Stimulated activated memory B cell treated with anti-CD40 and anti-IgM and Interleukin-4, amounts not matched to agents 10 μg/mL and 1 μg/mL and 100 μg/mL, for 72 hours (primary cell): ENCODE measurements around the gene HOXD9.

ENCODE experiments used
- ATAC-seq: fragments of 150-1000 bp; cut with Tn5 transposase; 2 replicates; pipeline ENCODE4 v1.10.0; 2021
- H3K27ac Mint-ChIP-seq: one replicate; pipeline ENCODE4 v1.8.0; 2022; ENCODE audit warnings: mild to moderate bottlenecking, mixed read lengths
- H3K27me3 Mint-ChIP-seq: one replicate; pipeline ENCODE4 v1.8.0; 2022; ENCODE audit warnings: mixed read lengths
- H3K36me3 Mint-ChIP-seq: one replicate; pipeline ENCODE4 v1.8.0; 2022; ENCODE audit warnings: mixed read lengths
- H3K4me1 Mint-ChIP-seq: one replicate; pipeline ENCODE4 v1.8.0; 2022; ENCODE audit warnings: mixed read lengths
- H3K4me3 Mint-ChIP-seq: one replicate; pipeline ENCODE4 v1.8.0; 2022; ENCODE audit warnings: mild to moderate bottlenecking, moderate library complexity, mixed read lengths
- H3K9me3 Mint-ChIP-seq: one replicate; pipeline ENCODE4 v1.8.0; 2022; ENCODE audit warnings: mixed read lengths

HOXD9 gene

GRCh38 chr2:176130957-176131847 is 8.7 kb downstream of the HOXD9 start:
- H3K4me1 Mint-ChIP-seq: peaks cover 28% of the 10 kb centered on the region
- H3K4me3 Mint-ChIP-seq: peak overlapping the region; percentile 43
- peaks cover 82% of the 10 kb centered on the region for H3K27me3 Mint-ChIP-seq
- no peak overlapping the region for H3K27ac Mint-ChIP-seq
- peaks cover 5% of the 10 kb centered on the region for H3K9me3 Mint-ChIP-seq
- peaks cover 7% of the 10 kb centered on the region for H3K36me3 Mint-ChIP-seq
- ATAC-seq: no peak

GRCh38 chr2:176131848-176132158 is 9.3 kb downstream of the HOXD9 start:
- Mint-ChIP-seq H3K9me3 (peaks cover 5% of the 10 kb centered on the region), H3K4me3 (no peak overlapping the region), H3K27ac (no peak overlapping the region), H3K36me3 (peaks cover 7% of the 10 kb centered on the region), H3K4me1 (peaks cover 28% of the 10 kb centered on the region), H3K27me3 (peaks cover 78% of the 10 kb centered on the region)
- ATAC-seq: no peak

- H3K4me3 Mint-ChIP-seq: peak overlapping the region; percentile 64
- H3K27ac Mint-ChIP-seq: no peak overlapping the region
- no peak for ATAC-seq
- H3K9me3 Mint-ChIP-seq: peaks cover 5% of the 10 kb centered on the region
- peaks cover 78% of the 10 kb centered on the region for H3K27me3 Mint-ChIP-seq
- H3K36me3 Mint-ChIP-seq: peaks cover 7% of the 10 kb centered on the region
- peaks cover 28% of the 10 kb centered on the region for H3K4me1 Mint-ChIP-seq
Observed at GRCh38 chr2:176132205-176133171, 10.0 kb downstream of the HOXD9 start.

DNA sequence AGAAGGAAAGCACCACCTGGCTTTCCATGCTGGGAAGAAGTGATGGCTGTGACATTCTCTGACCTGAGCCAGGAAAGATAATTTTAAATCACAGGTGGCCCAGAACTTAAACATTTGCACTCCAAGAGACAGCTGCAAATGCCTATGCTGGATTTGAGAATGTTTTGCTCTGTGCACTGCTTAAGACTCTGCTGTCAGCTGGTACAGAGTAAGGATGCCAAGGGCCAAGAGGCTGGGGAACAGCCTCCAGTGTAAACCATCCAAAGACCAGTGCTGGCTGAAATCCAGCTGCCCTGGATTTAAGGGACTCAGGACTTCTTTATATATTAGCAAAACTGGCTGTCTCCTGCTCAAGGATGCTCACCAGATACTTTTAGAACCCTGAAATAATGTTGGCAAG is 10.9 kb downstream of the HOXD9 start:
- Mint-ChIP-seq H3K4me3 (no peak overlapping the region), H3K27me3 (peaks cover 78% of the 10 kb centered on the region), H3K27ac (no peak overlapping the region), H3K36me3 (peaks cover 7% of the 10 kb centered on the region), H3K4me1 (peaks cover 24% of the 10 kb centered on the region), H3K9me3 (peaks cover 6% of the 10 kb centered on the region)
- no peak for ATAC-seq

GRCh38 chr2:176134035-176134434 is 11.5 kb downstream of the HOXD9 start:
- peaks cover 7% of the 10 kb centered on the region for H3K36me3 Mint-ChIP-seq
- peaks cover 78% of the 10 kb centered on the region for H3K27me3 Mint-ChIP-seq
- no peak for ATAC-seq
- H3K4me1 Mint-ChIP-seq: peaks cover 25% of the 10 kb centered on the region
- no peak overlapping the region for H3K27ac Mint-ChIP-seq
- peaks cover 8% of the 10 kb centered on the region for H3K9me3 Mint-ChIP-seq
- no peak overlapping the region for H3K4me3 Mint-ChIP-seq

GRCh38 chr2:176135035-176135440 is 12.5 kb downstream of the HOXD9 start:
- Mint-ChIP-seq H3K4me1 (peaks cover 24% of the 10 kb centered on the region), H3K27me3 (peaks cover 83% of the 10 kb centered on the region), H3K9me3 (peaks cover 8% of the 10 kb centered on the region), H3K36me3 (peaks cover 7% of the 10 kb centered on the region), H3K27ac (no peak overlapping the region), H3K4me3 (no peak overlapping the region)
- ATAC-seq: no peak

DNA sequence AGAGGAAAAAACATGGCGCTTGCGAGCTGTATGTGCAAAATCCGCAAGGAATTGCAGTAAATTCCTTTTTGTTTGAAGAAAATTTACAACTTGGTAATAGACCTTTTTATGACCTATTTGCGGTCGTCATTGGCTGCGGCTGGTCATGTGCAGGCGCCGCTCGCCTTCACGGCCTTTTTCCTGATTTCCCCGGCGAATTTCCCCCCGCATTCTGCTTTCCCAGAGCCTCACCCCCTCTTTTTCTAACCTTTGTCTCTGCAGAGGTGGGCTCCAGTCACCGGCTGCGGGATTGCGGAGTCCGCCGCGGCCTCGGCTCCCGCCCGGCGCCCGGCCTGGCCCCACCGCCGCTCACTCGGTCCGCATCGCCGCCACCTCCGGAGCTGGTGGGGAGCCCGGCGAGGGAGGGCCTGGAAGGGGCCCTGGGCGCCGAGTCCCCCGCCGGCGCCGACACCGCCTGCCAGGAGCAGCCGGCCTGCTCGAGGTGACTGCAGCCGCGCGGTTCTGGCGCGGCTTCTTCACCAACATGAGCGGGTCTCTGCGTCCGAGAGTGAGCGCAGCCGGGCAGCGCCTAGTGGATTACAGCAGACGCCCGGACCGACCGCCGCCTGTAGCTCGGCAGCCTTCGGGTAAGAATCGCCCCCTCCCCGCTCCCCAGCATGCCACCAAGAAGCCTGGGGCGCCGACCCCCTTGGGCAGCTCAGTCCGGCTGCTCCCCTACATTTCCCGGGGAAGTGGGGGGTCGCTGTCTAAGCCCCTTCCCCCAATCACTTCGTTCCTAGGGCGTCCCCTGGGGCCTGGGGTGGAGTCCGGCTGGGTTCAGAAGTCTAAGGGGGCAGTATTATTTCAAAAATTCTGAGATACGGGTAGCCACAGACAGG is 14.1 kb downstream of the HOXD9 start:
- ATAC-seq: no peak
- Mint-ChIP-seq H3K27me3 (peaks cover 82% of the 10 kb centered on the region), H3K4me3 (no peak overlapping the region), H3K27ac (no peak overlapping the region), H3K9me3 (peaks cover 8% of the 10 kb centered on the region), H3K4me1 (peaks cover 31% of the 10 kb centered on the region), H3K36me3 (peaks cover 7% of the 10 kb centered on the region)

DNA sequence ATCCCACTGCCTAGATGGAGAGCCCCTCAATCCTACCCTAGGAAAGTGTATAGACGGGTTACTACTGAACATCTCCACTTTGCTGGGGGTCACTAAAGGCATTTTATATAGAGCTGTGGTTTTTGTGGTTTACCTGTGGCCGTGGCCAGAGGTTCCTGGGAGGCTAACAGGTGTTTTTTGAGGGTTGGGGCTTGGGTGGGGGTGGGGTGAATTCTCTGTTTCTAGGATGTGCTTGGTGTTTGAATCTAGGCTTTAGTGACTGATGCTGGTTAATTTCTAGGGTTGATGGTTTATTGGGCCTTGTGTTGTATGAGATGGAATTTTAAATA is 14.7 kb downstream of the HOXD9 start:
- Mint-ChIP-seq H3K9me3 (peaks cover 8% of the 10 kb centered on the region), H3K36me3 (peaks cover 7% of the 10 kb centered on the region), H3K4me3 (no peak overlapping the region), H3K27ac (no peak overlapping the region), H3K27me3 (peaks cover 84% of the 10 kb centered on the region), H3K4me1 (peaks cover 29% of the 10 kb centered on the region)
- ATAC-seq: no peak

DNA sequence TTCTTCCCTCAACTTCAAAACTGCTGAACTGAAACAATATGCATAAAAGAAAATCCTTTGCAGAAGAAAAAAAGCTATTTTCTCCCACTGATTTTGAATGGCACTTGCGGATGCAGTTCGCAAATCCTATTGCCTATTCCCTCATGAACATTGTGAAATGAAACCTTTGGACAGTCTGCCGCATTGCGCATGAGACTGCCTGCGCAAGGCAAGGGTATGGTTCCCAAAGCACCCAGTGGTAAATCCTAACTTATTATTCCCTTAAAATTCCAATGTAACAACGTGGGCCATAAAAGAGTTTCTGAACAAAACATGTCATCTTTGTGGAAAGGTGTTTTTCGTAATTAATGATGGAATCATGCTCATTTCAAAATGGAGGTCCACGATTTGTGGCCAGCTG is 15.4 kb downstream of the HOXD9 start:
- Mint-ChIP-seq H3K27ac (no peak overlapping the region), H3K4me1 (peaks cover 25% of the 10 kb centered on the region), H3K4me3 (no peak overlapping the region), H3K9me3 (peaks cover 8% of the 10 kb centered on the region), H3K27me3 (peaks cover 84% of the 10 kb centered on the region), H3K36me3 (peaks cover 7% of the 10 kb centered on the region)
- no peak for ATAC-seq

DNA sequence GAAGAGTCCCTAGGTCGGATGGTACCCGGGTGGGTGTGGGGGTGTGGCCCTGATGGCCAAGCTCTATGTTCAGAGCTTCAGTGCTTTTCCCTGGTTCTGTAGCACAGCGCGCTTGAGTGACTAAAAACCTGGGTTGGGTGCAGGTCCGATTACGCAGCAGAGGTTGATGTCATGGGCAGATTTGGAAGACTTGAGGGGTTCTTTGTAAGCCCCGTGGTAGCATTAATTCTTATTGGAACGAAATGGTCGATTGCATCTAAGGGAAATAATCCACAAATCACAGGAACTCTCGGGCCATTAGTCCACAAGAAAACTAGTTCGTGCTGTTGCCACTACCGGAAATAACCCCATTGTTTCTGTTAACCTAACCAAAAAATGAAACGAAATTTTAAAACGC is 16.0 kb downstream of the HOXD9 start:
- Mint-ChIP-seq H3K4me3 (peak overlapping the region; percentile 33), H3K27me3 (peaks cover 84% of the 10 kb centered on the region), H3K36me3 (peaks cover 7% of the 10 kb centered on the region), H3K27ac (no peak overlapping the region), H3K4me1 (peaks cover 25% of the 10 kb centered on the region), H3K9me3 (peaks cover 8% of the 10 kb centered on the region)
- ATAC-seq: no peak

- H3K36me3 Mint-ChIP-seq: peaks cover 7% of the 10 kb centered on the region
- peaks cover 25% of the 10 kb centered on the region for H3K4me1 Mint-ChIP-seq
- no peak overlapping the region for H3K27ac Mint-ChIP-seq
- no peak for ATAC-seq
- no peak overlapping the region for H3K4me3 Mint-ChIP-seq
- peaks cover 8% of the 10 kb centered on the region for H3K9me3 Mint-ChIP-seq
- peaks cover 84% of the 10 kb centered on the region for H3K27me3 Mint-ChIP-seq
Observed at GRCh38 chr2:176138923-176139660, 16.6 kb downstream of the HOXD9 start.

DNA sequence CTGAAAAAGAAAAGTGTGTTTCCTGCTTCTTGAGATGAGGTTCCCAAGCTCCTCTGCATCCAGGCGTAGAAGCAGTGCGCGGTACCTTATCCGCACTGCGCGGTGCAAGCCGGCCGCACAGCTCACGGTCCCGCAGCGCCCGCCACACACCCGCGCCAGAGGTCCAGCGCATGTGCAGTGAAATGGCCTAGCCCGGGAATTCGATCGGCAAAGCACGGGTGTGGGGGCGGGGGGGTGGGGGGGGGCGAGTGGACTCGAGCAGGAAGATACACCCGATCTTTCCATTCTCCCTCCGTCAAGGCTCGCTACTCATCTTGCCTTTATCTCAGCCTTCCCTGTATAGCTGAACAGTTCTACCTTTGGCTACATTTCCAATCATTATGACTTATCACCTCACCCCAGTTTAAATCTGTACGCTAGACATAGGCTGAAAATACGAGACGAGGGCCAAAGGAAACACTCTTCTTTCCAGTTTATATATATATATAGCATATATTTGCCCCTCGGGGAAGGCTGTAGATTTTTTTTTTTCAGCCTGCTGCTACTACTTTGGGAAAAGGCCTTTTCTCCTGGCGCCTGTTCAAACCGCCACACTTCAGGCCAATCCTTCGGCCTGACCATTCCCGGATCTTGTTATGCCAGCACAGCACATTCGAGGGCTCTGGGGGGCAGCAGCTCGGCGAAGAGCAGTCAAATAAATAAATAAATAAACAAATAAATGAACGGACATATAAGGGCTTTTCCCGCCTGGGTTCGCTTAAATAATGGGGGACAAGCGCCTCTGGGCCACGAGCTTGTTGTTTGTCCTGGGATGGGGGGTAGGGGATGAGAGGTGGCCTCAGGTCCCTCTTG is 17.4 kb downstream of the HOXD9 start:
- no peak for ATAC-seq
- Mint-ChIP-seq H3K4me1 (peaks cover 25% of the 10 kb centered on the region), H3K4me3 (no peak overlapping the region), H3K36me3 (peaks cover 7% of the 10 kb centered on the region), H3K9me3 (peaks cover 8% of the 10 kb centered on the region), H3K27ac (no peak overlapping the region), H3K27me3 (peaks cover 86% of the 10 kb centered on the region)

- H3K27ac Mint-ChIP-seq: no peak overlapping the region
- H3K27me3 Mint-ChIP-seq: peaks cover 86% of the 10 kb centered on the region
- H3K36me3 Mint-ChIP-seq: peaks cover 2% of the 10 kb centered on the region
- peak overlapping the region; percentile 36 for H3K4me3 Mint-ChIP-seq
- peak; percentile 67 for ATAC-seq
- peaks cover 21% of the 10 kb centered on the region for H3K4me1 Mint-ChIP-seq
- H3K9me3 Mint-ChIP-seq: peaks cover 7% of the 10 kb centered on the region
Observed at GRCh38 chr2:176140513-176141317, 18.2 kb downstream of the HOXD9 start.
